IMR-90 (cell line): ENCODE data around the gene ANKRD52. TPM values are rescaled to one million over a fixed set of nuclear protein-coding genes. Genes with fewer than 3 reads are reported as not detected.

Experiments
- ATAC-seq: fragments of 200-7000 bp; cut with Tn5 transposase; 2 replicates; pipeline ENCODE4 v1.9.1; 2020; ENCODE audit warnings: low read depth, mild to moderate bottlenecking, moderate library complexity
- BruUV-seq: library from RNA; stranded (reverse); fragments of 400-500 nt; replicated peaks from 2 replicates; lab custom pipeline; 2021; lab: Mats Ljungman, UMichigan
- CTCF ChIA-PET: fragments of 300-600 bp; formaldehyde crosslinking; extraction: SDS; loops from one replicate; lab custom pipeline; 2021; ENCODE audit warnings: antibody characterized with exemption; lab: Yijun Ruan, JAX
- POLR2A ChIA-PET: fragments of 300-600 bp; sonication (Branson Sonifier 250); formaldehyde crosslinking; loops from one replicate; lab custom pipeline; 2022; ENCODE audit warnings: antibody characterized with exemption; ENCODE audit not compliant: unreplicated experiment; lab: Charles Lee
- DNase-seq: peaks from one replicate; pipeline ENCODE4 v3.0.0; 2013
- H2AFZ ChIP-seq: replicated peaks from 2 replicates; pipeline ENCODE3; 2013; ENCODE audit warnings: low read length, mild to moderate bottlenecking; ENCODE audit not compliant: poor library complexity
- H2AK5ac ChIP-seq: 2 replicates; pipeline ENCODE4 v1.6.1; 2013; ENCODE audit warnings: low read depth, low read length, inconsistent platforms
- H2AK9ac ChIP-seq: replicated peaks from 2 replicates; pipeline ENCODE3; 2013; ENCODE audit warnings: mild to moderate bottlenecking, low read depth, low read length, moderate library complexity; ENCODE audit not compliant: poor library complexity
- H2BK120ac ChIP-seq: 2 replicates; pipeline ENCODE4 v1.6.1; 2013; ENCODE audit warnings: low read depth, low read length, inconsistent platforms
- H2BK15ac ChIP-seq: 3 replicates; pipeline ENCODE4 v1.6.1; 2013; ENCODE audit warnings: low read depth, low read length, inconsistent platforms
- H2BK20ac ChIP-seq: 2 replicates; pipeline ENCODE4 v1.6.1; 2013; ENCODE audit warnings: low read depth, mild to moderate bottlenecking, inconsistent platforms, low read length, moderate library complexity
- H2BK5ac ChIP-seq: 2 replicates; pipeline ENCODE4 v1.6.1; 2013; ENCODE audit warnings: mild to moderate bottlenecking, low read depth, low read length, inconsistent platforms; ENCODE audit not compliant: poor library complexity, severe bottlenecking
- H3K14ac ChIP-seq: replicated peaks from 2 replicates; pipeline ENCODE4 v1.6.1; 2013; ENCODE audit warnings: low read depth, low read length, inconsistent platforms
- H3K18ac ChIP-seq: 2 replicates; pipeline ENCODE4 v1.6.1; 2013; ENCODE audit warnings: low read depth, low read length, control low read depth
- H3K23ac ChIP-seq: 2 replicates; pipeline ENCODE4 v1.6.1; 2013; ENCODE audit warnings: low read depth, low read length, inconsistent platforms
- H3K27ac ChIP-seq: 2 replicates; pipeline ENCODE4 v1.5.1; 2013; ENCODE audit warnings: mild to moderate bottlenecking, control low read depth, low read length; ENCODE audit not compliant: insufficient read depth
- H3K27me3 ChIP-seq: 2 replicates; pipeline ENCODE4 v1.6.1; 2013; ENCODE audit warnings: low read length; ENCODE audit not compliant: control insufficient read depth, insufficient read depth
- H3K36me3 ChIP-seq: 2 replicates; pipeline ENCODE4 v1.6.1; 2013; ENCODE audit warnings: low read length, mixed read lengths; ENCODE audit not compliant: control insufficient read depth, insufficient read depth
- H3K4ac ChIP-seq: 2 replicates; pipeline ENCODE4 v1.6.1; 2013; ENCODE audit warnings: low read depth, low read length, inconsistent platforms
- H3K4me1 ChIP-seq: 2 replicates; pipeline ENCODE4 v1.6.1; 2013; ENCODE audit warnings: low read length, mixed read lengths; ENCODE audit not compliant: control insufficient read depth, insufficient read depth
- H3K4me2 ChIP-seq: 2 replicates; pipeline ENCODE4 v1.6.1; 2013; ENCODE audit warnings: low read depth, mild to moderate bottlenecking, control low read depth, low read length, moderate library complexity
- H3K4me3 ChIP-seq: 2 replicates; pipeline ENCODE4 v1.5.1; 2013; ENCODE audit warnings: low read depth, mild to moderate bottlenecking, control low read depth, low read length, moderate library complexity; ENCODE audit not compliant: insufficient read depth
- H3K56ac ChIP-seq: 2 replicates; pipeline ENCODE4 v1.6.1; 2013; ENCODE audit warnings: low read length, inconsistent platforms; ENCODE audit not compliant: insufficient read depth; ENCODE audit errors: extremely low read depth
- H3K79me1 ChIP-seq, 2 experiments: 2 replicates each; pipeline ENCODE4 v1.6.1; 2013; ENCODE audit warnings: low read length in 2 of 2, inconsistent platforms in 1 of 2, low read depth in 1 of 2
- H3K9ac ChIP-seq: 2 replicates; pipeline ENCODE4 v1.6.1; 2013; ENCODE audit warnings: low read depth, low read length, control low read depth
- H3K9me1 ChIP-seq: 2 replicates; pipeline ENCODE4 v1.6.1; 2013; ENCODE audit warnings: low read length, inconsistent platforms; ENCODE audit not compliant: insufficient read depth
- H3K9me3 ChIP-seq: 2 replicates; pipeline ENCODE4 v1.6.1; 2013; ENCODE audit warnings: low read length; ENCODE audit not compliant: control insufficient read depth, insufficient read depth
- H4K20me1 ChIP-seq: 2 replicates; pipeline ENCODE4 v1.6.1; 2013; ENCODE audit warnings: low read length, inconsistent platforms; ENCODE audit not compliant: insufficient read depth
- H4K5ac ChIP-seq: 2 replicates; pipeline ENCODE4 v1.6.1; 2013; ENCODE audit warnings: mild to moderate bottlenecking, low read depth, low read length, control low read depth
- H4K8ac ChIP-seq, 2 experiments: 2 replicates each; pipeline ENCODE4 v1.6.1; 2013; ENCODE audit warnings: low read depth in 2 of 2, low read length in 2 of 2, control low read depth in 1 of 2, inconsistent platforms in 1 of 2
- H4K91ac ChIP-seq: 2 replicates; pipeline ENCODE4 v1.6.1; 2013; ENCODE audit warnings: low read depth, low read length, inconsistent platforms; ENCODE audit not compliant: insufficient read depth
- MXI1 ChIP-seq: IDR thresholded peaks from 2 replicates; pipeline ENCODE4 v1.6.1; 2012; ENCODE audit warnings: low read depth, mild to moderate bottlenecking, low read length, moderate library complexity, borderline replicate concordance
- RCOR1 ChIP-seq: IDR thresholded peaks from 2 replicates; pipeline ENCODE4 v1.6.1; 2012; ENCODE audit warnings: mild to moderate bottlenecking, low read length, improper control_type of control experiment; ENCODE audit not compliant: insufficient replicate concordance
- WGBS, 2 experiments: methylation state at CpG; one replicate each; pipeline versions ENCODE4 v1.1.5 to v1.1.7; 2013; ENCODE audit warnings: missing lambda C conversion rate in 2 of 2; ENCODE audit not compliant: insufficient read length in 1 of 2; ENCODE audit errors: extremely low coverage in 2 of 2; 5-methylcytosine and 5-hydroxymethylcytosine counted together
- dilution Hi-C: fragments of 300-500 bp; cut with HindIII; formaldehyde crosslinking; loops from one replicate; pipeline ENCODE4 v1.14.3; 2018; ENCODE audit warnings: low sequenced_read_pairs; ENCODE audit not compliant: unreplicated experiment
- in situ Hi-C: fragments of 300-500 bp; cut with MboI; formaldehyde crosslinking; loops from 3 replicates; pipeline ENCODE4 v1.14.3; 2019; ENCODE audit warnings: low sequenced_read_pairs, inconsistent platforms, mixed read lengths
- intact Hi-C: fragments of 100-400 bp; cut with micrococcal nuclease; formaldehyde crosslinking; loops from 2 replicates; pipeline ENCODE4 v1.10.0; 2022
- polyA plus RNA-seq, 3 experiments: library from polyadenylated mRNA; depleted of rRNA; stranded (reverse); fragments of >200 nt; gene quantifications; 2 replicates each; pipeline ENCODE4 v1.2.3, GENCODE V29; 2012; ENCODE audit warnings: low replicate concordance in 1 of 3
- total RNA-seq: library from RNA; depleted of rRNA; stranded (reverse); fragments of >200 nt; gene quantifications from 2 replicates; pipeline ENCODE4 v1.2.3, GENCODE V29; 2012

The ANKRD52 gene
- total and polyA plus RNA-seq, 2 of the 4 experiments (the other 2 are of a cell fraction) = 15.4 to 35.9 TPM

GRCh38 chr12:56229916-56230431 lies 28.2 kb downstream of the ANKRD52 start, which contains the start of gene SLC39A5:
Gene SLC39A5, plus strand, starts transcription at chr12:56230051. Its CDS starts 1,224 bp downstream, at chr12:56231275.
- H3K56ac ChIP-seq = no peak within 1 kb of the TSS
- 100% methylated on average over 1 of the region's 4 CpGs; no CpG with 5 or more reads in 1 of the 2 experiments for WGBS, 2 experiments
- H3K79me1 ChIP-seq = peaks cover 8 to 9% of the 10 kb centered on the region in 2 experiments
- no peak within 1 kb of the TSS for H4K8ac ChIP-seq
- TF ChIP-seq MXI1 (no peak), RCOR1 (no peak)
- in situ Hi-C loops = no loop called here
- H2AFZ ChIP-seq = no peak within 1 kb of the TSS
- no TSS peak for BruUV-seq
- ChIA-PET POLR2A (no interaction called here), CTCF (interaction anchor here (0.6 kb wide), 1 partner anchor 41 kb away, joined by 3 read pairs; no protein-coding TSS in a partner anchor)
- no peak within 1 kb of the TSS for H2BK5ac ChIP-seq
- H3K18ac ChIP-seq = no peak within 1 kb of the TSS
- H3K9me1 ChIP-seq = peaks cover 4% of the 10 kb centered on the region
- H2BK120ac ChIP-seq = no peak within 1 kb of the TSS
- H3K4me2 ChIP-seq = no peak within 1 kb of the TSS
- DNase-seq = no peak
- no peaks in the 10 kb centered on the region for H3K27me3 ChIP-seq
- no peak within 1 kb of the TSS for H3K23ac ChIP-seq
- H2AK5ac ChIP-seq = no peak within 1 kb of the TSS
- H3K36me3 ChIP-seq = peaks cover 6% of the 10 kb centered on the region; the same call in 1 of the 2 replicates
- no peaks in the 10 kb centered on the region for H3K9me3 ChIP-seq
- no peak within 1 kb of the TSS for H4K5ac ChIP-seq
- no peaks in the 10 kb centered on the region for H4K20me1 ChIP-seq
- H2AK9ac ChIP-seq = no peak within 1 kb of the TSS
- no peak within 1 kb of the TSS for H3K4me3 ChIP-seq
- H3K27ac ChIP-seq = no peak within 1 kb of the TSS
- no peak within 1 kb of the TSS for H2BK15ac ChIP-seq
- H3K4me1 ChIP-seq = no peaks in the 10 kb centered on the region; the same call in 1 of the 2 replicates
- dilution Hi-C loops = no loop called here
- intact Hi-C loops = no loop called here
- no peak within 1 kb of the TSS for H4K91ac ChIP-seq
- no peak for ATAC-seq
- no peak within 1 kb of the TSS for H3K14ac ChIP-seq
- H2BK20ac ChIP-seq = no peak within 1 kb of the TSS
- H3K9ac ChIP-seq = no peak within 1 kb of the TSS
- no peak within 1 kb of the TSS for H3K4ac ChIP-seq
